ENCODE results near the gene AHSG.

The AHSG gene

DNA sequence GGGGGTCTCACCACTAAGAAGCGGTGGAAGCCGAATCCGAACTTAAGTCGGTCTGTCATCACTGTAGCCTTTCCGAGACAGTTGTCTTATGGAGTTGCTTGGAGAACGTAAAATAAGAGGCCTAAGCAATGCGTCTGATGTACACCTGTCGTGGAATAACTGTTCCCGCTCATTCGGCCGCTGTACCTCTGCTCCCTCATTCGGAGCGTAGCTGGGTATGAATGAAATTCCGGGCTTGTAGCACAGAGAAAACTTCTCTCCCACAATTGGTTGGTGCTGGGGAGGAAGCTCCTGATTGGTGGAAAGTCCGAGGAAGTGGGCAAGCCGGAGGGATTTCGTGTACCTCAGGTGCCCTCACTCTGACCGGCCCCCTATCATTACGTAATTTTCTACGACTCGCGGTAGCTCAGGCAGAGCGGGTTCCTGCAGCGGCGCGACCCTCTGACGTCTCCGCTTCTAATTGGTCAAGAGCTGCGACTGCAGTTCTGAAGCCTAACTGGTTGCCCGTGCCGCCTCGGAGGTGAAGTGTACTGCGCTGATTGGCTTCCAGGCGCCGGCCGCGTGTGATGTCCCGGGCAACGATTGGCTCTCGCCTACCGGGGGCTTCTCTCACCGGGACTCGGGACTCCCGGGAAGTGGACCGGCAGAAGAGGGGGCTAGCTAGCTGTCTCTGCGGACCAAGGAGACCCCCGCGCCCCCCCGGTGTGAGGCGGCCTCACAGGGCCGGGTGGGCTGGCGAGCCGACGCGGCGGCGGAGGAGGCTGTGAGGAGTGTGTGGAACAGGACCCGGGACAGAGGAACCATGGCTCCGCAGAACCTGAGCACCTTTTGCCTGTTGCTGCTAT lies 42.5 kb upstream of the AHSG start, which contains the start of gene DNAJB11 (continued):
- TF ChIP-seq SCRT1 (tag by site-specific recombination; IDR thresholded peaks at IDR 0.05; ENCODE audit: borderline replicate concordance) (peak; percentile 78), ZNF513 (tag by site-specific recombination; IDR thresholded peaks at IDR 0.05) (no peak), ZNF544 (tag by site-specific recombination; IDR thresholded peaks at IDR 0.05) (no peak), ZBTB11 (tag by site-specific recombination; conservative IDR thresholded peaks at IDR 0.05; ENCODE audit: low read depth) (peak; percentile 92), GLIS1 (tag by site-specific recombination; IDR thresholded peaks at IDR 0.05) (peak; percentile 38; the same call in 1 of the 2 replicates), ZBTB1 (tag by site-specific recombination; IDR thresholded peaks at IDR 0.05) (no peak), KLF8 (tag by site-specific recombination; IDR thresholded peaks at IDR 0.05) (no peak), ZNF830 (tag by site-specific recombination; IDR thresholded peaks at IDR 0.05; ENCODE audit: low read depth) (no peak), PRDM1 (tag by site-specific recombination; IDR thresholded peaks at IDR 0.05) (no peak), ZNF394 (tag by site-specific recombination; IDR thresholded peaks at IDR 0.05; ENCODE audit: borderline replicate concordance) (no peak), ZBTB7A (tag by site-specific recombination; IDR thresholded peaks at IDR 0.05; ENCODE audit: low read depth) (0 out of 2 replicates have a peak, but pooled peaks have one; percentile 12), ZBTB20 (tag by site-specific recombination; IDR thresholded peaks at IDR 0.05) (peak; percentile 97), ZNF148 (tag by site-specific recombination; IDR thresholded peaks at IDR 0.05; ENCODE audit: borderline replicate concordance) (no peak), ZNF175 (tag by site-specific recombination; IDR thresholded peaks at IDR 0.05) (no peak), SP3 (tag by site-specific recombination; IDR thresholded peaks at IDR 0.05) (peak; percentile 69), HOXD13 (CRISPR knock-in tag; IDR thresholded peaks at IDR 0.05; ENCODE audit: borderline replicate concordance) (no peak), ZSCAN18 (tag by site-specific recombination; IDR thresholded peaks at IDR 0.05) (no peak), YY2 (tag by site-specific recombination; IDR thresholded peaks at IDR 0.05) (no peak), ZBTB21 (tag by site-specific recombination; IDR thresholded peaks at IDR 0.05) (peak; percentile 91), ZNF114 (tag by site-specific recombination; IDR thresholded peaks at IDR 0.05) (no peak), ZNF610 (tag by site-specific recombination; IDR thresholded peaks at IDR 0.05; ENCODE audit: borderline replicate concordance) (no peak), WT1 (tag by site-specific recombination; IDR thresholded peaks at IDR 0.05) (no peak), GLIS2 (tag by site-specific recombination; IDR thresholded peaks at IDR 0.05) (peak; percentile 83), ZBTB44 (tag by site-specific recombination; IDR thresholded peaks at IDR 0.05) (0 out of 2 replicates have a peak, but pooled peaks have one; percentile 41)
- TF ChIP-seq, protein P1, sequence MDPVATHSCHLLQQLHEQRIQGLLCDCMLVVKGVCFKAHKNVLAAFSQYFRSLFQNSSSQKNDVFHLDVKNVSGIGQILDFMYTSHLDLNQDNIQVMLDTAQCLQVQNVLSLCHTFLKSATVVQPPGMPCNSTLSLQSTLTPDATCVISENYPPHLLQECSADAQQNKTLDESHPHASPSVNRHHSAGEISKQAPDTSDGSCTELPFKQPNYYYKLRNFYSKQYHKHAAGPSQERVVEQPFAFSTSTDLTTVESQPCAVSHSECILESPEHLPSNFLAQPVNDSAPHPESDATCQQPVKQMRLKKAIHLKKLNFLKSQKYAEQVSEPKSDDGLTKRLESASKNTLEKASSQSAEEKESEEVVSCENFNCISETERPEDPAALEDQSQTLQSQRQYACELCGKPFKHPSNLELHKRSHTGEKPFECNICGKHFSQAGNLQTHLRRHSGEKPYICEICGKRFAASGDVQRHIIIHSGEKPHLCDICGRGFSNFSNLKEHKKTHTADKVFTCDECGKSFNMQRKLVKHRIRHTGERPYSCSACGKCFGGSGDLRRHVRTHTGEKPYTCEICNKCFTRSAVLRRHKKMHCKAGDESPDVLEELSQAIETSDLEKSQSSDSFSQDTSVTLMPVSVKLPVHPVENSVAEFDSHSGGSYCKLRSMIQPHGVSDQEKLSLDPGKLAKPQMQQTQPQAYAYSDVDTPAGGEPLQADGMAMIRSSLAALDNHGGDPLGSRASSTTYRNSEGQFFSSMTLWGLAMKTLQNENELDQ (tag by site-specific recombination; IDR thresholded peaks at IDR 0.05; ENCODE audit: low read depth) = no peak
